KMS-11 (cell line): ENCODE results near the gene WDR62.

Experiments
- H2AFZ ChIP-seq: fragments of 200-600 bp; sonication (generic); 2 replicates; pipeline ENCODE4 v1.6.1; 2016; ENCODE audit warnings: antibody characterized with exemption, mixed run types, low read depth
- H3K27ac ChIP-seq: fragments of 200-600 bp; sonication (generic); 2 replicates; pipeline ENCODE4 v1.6.1; 2016; ENCODE audit warnings: mild to moderate bottlenecking, mixed run types
- H3K27me3 ChIP-seq: fragments of 200-600 bp; sonication (generic); 2 replicates; pipeline ENCODE4 v1.6.1; 2017; ENCODE audit warnings: mild to moderate bottlenecking, low read depth, mixed run types, moderate library complexity; ENCODE audit not compliant: insufficient read depth
- H3K36me3 ChIP-seq: fragments of 200-600 bp; sonication (generic); 2 replicates; pipeline ENCODE4 v1.6.1; 2017; ENCODE audit warnings: mild to moderate bottlenecking, mixed run types; ENCODE audit not compliant: insufficient read depth
- H3K4me1 ChIP-seq: fragments of 200-600 bp; sonication (generic); 2 replicates; pipeline ENCODE4 v1.6.1; 2016; ENCODE audit warnings: mild to moderate bottlenecking, low read depth, mixed run types; ENCODE audit not compliant: poor library complexity, severe bottlenecking
- H3K4me2 ChIP-seq: fragments of 200-600 bp; sonication (generic); 2 replicates; pipeline ENCODE4 v1.7.0; 2016; ENCODE audit warnings: mild to moderate bottlenecking, mixed run types
- H3K4me3 ChIP-seq: fragments of 200-600 bp; sonication (generic); IDR thresholded peaks from 2 replicates; pipeline ENCODE4 v1.6.1; 2017; ENCODE audit warnings: low read depth, low read length, mixed read lengths; ENCODE audit not compliant: insufficient read depth
- H3K79me2 ChIP-seq: fragments of 200-600 bp; sonication (generic); 2 replicates; pipeline ENCODE4 v1.6.1; 2016; ENCODE audit warnings: low read depth, mixed run types; ENCODE audit not compliant: insufficient read depth
- H3K9ac ChIP-seq: fragments of 200-600 bp; sonication (generic); 2 replicates; pipeline ENCODE4 v1.6.1; 2016; ENCODE audit warnings: mild to moderate bottlenecking, mixed run types
- H4K20me1 ChIP-seq: fragments of 200-600 bp; sonication (generic); 2 replicates; pipeline ENCODE4 v1.6.1; 2016; ENCODE audit warnings: mild to moderate bottlenecking, mixed run types; ENCODE audit not compliant: insufficient read depth
- TF ChIP-seq, protein P1 (sequence below): fragments of 200-600 bp; sonication (generic); conservative IDR thresholded peaks from 2 replicates; pipeline ENCODE4 v1.6.1; 2017; ENCODE audit warnings: low read depth, mild to moderate bottlenecking, antibody characterized with exemption, low read length, moderate library complexity, mixed read lengths

WDR62 gene

GRCh38 chr19:36072081-36072480, 17.4 kb downstream of the WDR62 start:
- H3K4me1 ChIP-seq = no peaks in the 10 kb centered on the region
- H4K20me1 ChIP-seq = no peaks in the 10 kb centered on the region
- H2AFZ ChIP-seq = no peak overlapping the region
- H3K4me2 ChIP-seq = no peak overlapping the region
- no peak overlapping the region for H3K27ac ChIP-seq
- H3K9ac ChIP-seq = no peak overlapping the region
- no peaks in the 10 kb centered on the region for H3K27me3 ChIP-seq
- H3K79me2 ChIP-seq = no peaks in the 10 kb centered on the region
- H3K4me3 ChIP-seq = no peak overlapping the region
- no peaks in the 10 kb centered on the region for H3K36me3 ChIP-seq
- TF ChIP-seq, protein P1, sequence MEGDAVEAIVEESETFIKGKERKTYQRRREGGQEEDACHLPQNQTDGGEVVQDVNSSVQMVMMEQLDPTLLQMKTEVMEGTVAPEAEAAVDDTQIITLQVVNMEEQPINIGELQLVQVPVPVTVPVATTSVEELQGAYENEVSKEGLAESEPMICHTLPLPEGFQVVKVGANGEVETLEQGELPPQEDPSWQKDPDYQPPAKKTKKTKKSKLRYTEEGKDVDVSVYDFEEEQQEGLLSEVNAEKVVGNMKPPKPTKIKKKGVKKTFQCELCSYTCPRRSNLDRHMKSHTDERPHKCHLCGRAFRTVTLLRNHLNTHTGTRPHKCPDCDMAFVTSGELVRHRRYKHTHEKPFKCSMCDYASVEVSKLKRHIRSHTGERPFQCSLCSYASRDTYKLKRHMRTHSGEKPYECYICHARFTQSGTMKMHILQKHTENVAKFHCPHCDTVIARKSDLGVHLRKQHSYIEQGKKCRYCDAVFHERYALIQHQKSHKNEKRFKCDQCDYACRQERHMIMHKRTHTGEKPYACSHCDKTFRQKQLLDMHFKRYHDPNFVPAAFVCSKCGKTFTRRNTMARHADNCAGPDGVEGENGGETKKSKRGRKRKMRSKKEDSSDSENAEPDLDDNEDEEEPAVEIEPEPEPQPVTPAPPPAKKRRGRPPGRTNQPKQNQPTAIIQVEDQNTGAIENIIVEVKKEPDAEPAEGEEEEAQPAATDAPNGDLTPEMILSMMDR = no peak

DNA sequence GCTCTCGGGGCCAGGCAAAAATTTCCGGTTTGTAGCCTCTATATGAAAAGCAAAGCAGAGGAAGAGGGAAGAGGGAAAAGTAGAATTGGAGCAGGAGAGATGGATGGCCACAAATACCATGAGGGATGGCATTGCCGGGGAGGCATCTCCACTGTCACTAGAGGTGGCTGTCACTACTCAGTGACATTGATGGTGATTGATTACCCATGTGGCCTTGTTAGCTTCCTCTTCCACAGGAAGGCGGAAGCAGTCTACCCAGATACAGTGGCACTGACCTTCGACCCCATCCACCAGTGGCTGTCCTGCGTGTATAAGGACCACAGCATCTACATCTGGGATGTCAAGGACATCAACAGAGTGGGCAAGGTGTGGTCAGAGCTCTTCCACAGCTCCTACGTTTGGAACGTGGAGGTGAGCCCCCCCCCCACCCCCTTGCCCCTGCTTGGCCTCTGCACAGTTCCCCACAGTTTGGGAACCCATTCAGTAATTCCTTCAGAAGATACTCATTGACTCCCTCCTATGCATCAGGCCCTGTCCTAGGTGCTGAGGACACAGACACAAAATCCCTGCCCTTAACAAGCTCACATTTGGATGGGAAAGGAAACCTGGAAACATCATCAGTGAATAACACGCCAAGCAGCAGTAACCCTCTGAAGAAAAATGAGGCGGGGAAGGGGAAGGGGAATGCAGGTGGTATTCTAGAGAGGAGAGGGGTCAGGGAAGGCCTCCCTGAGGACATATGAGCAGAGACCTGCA, 18.6 kb downstream of the WDR62 start:
- H3K4me1 ChIP-seq = no peaks in the 10 kb centered on the region
- H4K20me1 ChIP-seq = no peaks in the 10 kb centered on the region
- H3K27me3 ChIP-seq = no peaks in the 10 kb centered on the region
- H3K79me2 ChIP-seq = no peaks in the 10 kb centered on the region
- TF ChIP-seq, protein P1 = no peak
- no peak overlapping the region for H2AFZ ChIP-seq
- peaks cover 3% of the 10 kb centered on the region; the same call in 1 of the 2 replicates for H3K36me3 ChIP-seq
- no peak overlapping the region for H3K4me3 ChIP-seq
- no peak overlapping the region for H3K9ac ChIP-seq
- H3K4me2 ChIP-seq = no peak overlapping the region
- H3K27ac ChIP-seq = no peak overlapping the region

DNA sequence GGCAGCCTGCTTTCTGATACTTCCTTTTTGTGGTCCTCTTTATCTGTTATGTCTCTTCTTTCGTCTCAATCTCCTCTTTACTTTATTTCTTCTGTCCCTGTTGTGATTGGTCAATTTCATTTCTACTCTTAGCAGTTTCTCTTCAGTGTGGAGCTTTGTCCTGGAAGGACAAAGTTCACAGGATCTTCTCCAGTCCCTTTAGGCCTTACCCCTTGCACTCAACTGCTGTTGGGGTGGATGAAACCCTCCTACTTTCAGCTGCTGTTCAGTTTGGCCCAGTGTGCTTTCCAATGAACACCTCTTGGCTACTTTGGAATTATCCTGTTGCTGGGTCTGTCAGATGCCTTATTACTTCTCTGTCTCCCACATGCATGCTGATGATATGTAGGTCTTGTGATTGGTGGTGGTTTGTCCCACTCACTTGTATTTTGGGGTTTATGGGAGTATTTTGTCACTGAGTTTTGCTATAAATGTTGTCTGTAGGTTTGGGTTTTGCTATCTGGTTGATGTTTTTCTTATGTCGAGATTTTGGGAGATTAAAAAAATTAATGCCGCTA, 24.8 kb downstream of the WDR62 start:
- H3K4me2 ChIP-seq = no peak overlapping the region
- no peaks in the 10 kb centered on the region for H3K79me2 ChIP-seq
- no peak overlapping the region for H3K4me3 ChIP-seq
- H2AFZ ChIP-seq = no peak overlapping the region
- no peak overlapping the region for H3K9ac ChIP-seq
- TF ChIP-seq, protein P1 = no peak
- no peaks in the 10 kb centered on the region for H3K27me3 ChIP-seq
- peaks cover 19% of the 10 kb centered on the region; the same call in 1 of the 2 replicates for H3K36me3 ChIP-seq
- no peaks in the 10 kb centered on the region for H3K4me1 ChIP-seq
- H3K27ac ChIP-seq = no peak overlapping the region
- no peaks in the 10 kb centered on the region for H4K20me1 ChIP-seq

GRCh38 chr19:36081385-36081784, 26.7 kb downstream of the WDR62 start:
- no peak overlapping the region for H2AFZ ChIP-seq
- peaks cover 19% of the 10 kb centered on the region; the same call in 1 of the 2 replicates for H3K36me3 ChIP-seq
- no peaks in the 10 kb centered on the region for H3K79me2 ChIP-seq
- no peak overlapping the region for H3K27ac ChIP-seq
- no peaks in the 10 kb centered on the region for H3K27me3 ChIP-seq
- no peaks in the 10 kb centered on the region for H3K4me1 ChIP-seq
- no peaks in the 10 kb centered on the region for H4K20me1 ChIP-seq
- no peak overlapping the region for H3K4me3 ChIP-seq
- no peak overlapping the region for H3K9ac ChIP-seq
- TF ChIP-seq, protein P1 = no peak
- H3K4me2 ChIP-seq = no peak overlapping the region
